HPDE6-E6E7 (cell line): ENCODE data around the gene NDUFV3.
"Not testable (repeated sequence)": the region's sequence is repeated elsewhere in the genome, so short reads cannot be mapped to it uniquely, and the experiment has no call there.

Experiments
- DNase-seq: peaks from one replicate; pipeline ENCODE4 v3.0.0; 2011; ENCODE audit warnings: missing footprints; ENCODE audit errors: extremely low spot score

Gene NDUFV3

GRCh38 chr21:42857216-42857615 lies 35.9 kb upstream of the NDUFV3 start:
- DNase-seq: no peak

- no peak for DNase-seq
These were observed 34.8 kb upstream of the NDUFV3 start for GRCh38 chr21:42858185-42858847.

- DNase-seq: no peak
These were observed 33.9 kb upstream of the NDUFV3 start for GRCh38 chr21:42858957-42859890.

GRCh38 chr21:42859891-42860230 lies 33.2 kb upstream of the NDUFV3 start:
- no peak for DNase-seq

GRCh38 chr21:42860345-42860744 lies 32.8 kb upstream of the NDUFV3 start:
- no peak for DNase-seq

GRCh38 chr21:42861311-42861847 lies 31.7 kb upstream of the NDUFV3 start:
- no peak for DNase-seq

- no peak for DNase-seq
These were observed 31.2 kb upstream of the NDUFV3 start for GRCh38 chr21:42861848-42862400.

GRCh38 chr21:42862774-42863503 lies 30.2 kb upstream of the NDUFV3 start:
- DNase-seq: peak; percentile 17

- no peak for DNase-seq
These were observed 29.6 kb upstream of the NDUFV3 start for GRCh38 chr21:42863504-42863870.

- no peak for DNase-seq
These were observed 28.8 kb upstream of the NDUFV3 start for GRCh38 chr21:42864286-42864685.

- no peak for DNase-seq
These were observed 28.0 kb upstream of the NDUFV3 start for GRCh38 chr21:42864815-42865775.

GRCh38 chr21:42865776-42866160 lies 27.3 kb upstream of the NDUFV3 start:
- no peak for DNase-seq

GRCh38 chr21:42868196-42868595 lies 24.9 kb upstream of the NDUFV3 start:
- DNase-seq: no peak

- no peak for DNase-seq
These were observed 20.0 kb upstream of the NDUFV3 start for GRCh38 chr21:42873096-42873495.

- not testable (repeated sequence) for DNase-seq
These were observed 17.3 kb upstream of the NDUFV3 start for GRCh38 chr21:42875811-42876210.

GRCh38 chr21:42878678-42878992 lies 14.5 kb upstream of the NDUFV3 start:
- no peak for DNase-seq

GRCh38 chr21:42878993-42879787 lies 13.9 kb upstream of the NDUFV3 start, which contains the start of gene WDR4:
WDR4 (minus strand) TSS chr21:42879539; CDS start chr21:42879495, 44 bp downstream.
- peak; percentile 100 for DNase-seq

- DNase-seq: no peak
These were observed 12.8 kb upstream of the NDUFV3 start for GRCh38 chr21:42880352-42880751.

- DNase-seq: no peak
These were observed 9.2 kb upstream of the NDUFV3 start for GRCh38 chr21:42883921-42884320.

- no peak for DNase-seq
These were observed 5.8 kb upstream of the NDUFV3 start for GRCh38 chr21:42887326-42887725.
